ENCODE results near the gene RBP4. TPM values are rescaled to one million over a fixed set of nuclear protein-coding genes. Genes with fewer than 3 reads are reported as not detected.

RBP4 gene
- total and polyA plus RNA-seq, 9 of the 15 experiments (the other 6 are each of a cell fraction or from before 2014, with no cell fraction given) = 0.91 TPM; not detected in 8

GRCh38 chr10:93567277-93568104 is 33.5 kb downstream of the RBP4 start:
- H3K4me3 ChIP-seq = no peak overlapping the region
- TF ChIP-seq CREB5 (CRISPR knock-in tag; IDR thresholded peaks at IDR 0.05) = no peak
- TF ChIP-seq, protein P1, sequence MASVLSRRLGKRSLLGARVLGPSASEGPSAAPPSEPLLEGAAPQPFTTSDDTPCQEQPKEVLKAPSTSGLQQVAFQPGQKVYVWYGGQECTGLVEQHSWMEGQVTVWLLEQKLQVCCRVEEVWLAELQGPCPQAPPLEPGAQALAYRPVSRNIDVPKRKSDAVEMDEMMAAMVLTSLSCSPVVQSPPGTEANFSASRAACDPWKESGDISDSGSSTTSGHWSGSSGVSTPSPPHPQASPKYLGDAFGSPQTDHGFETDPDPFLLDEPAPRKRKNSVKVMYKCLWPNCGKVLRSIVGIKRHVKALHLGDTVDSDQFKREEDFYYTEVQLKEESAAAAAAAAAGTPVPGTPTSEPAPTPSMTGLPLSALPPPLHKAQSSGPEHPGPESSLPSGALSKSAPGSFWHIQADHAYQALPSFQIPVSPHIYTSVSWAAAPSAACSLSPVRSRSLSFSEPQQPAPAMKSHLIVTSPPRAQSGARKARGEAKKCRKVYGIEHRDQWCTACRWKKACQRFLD (CRISPR knock-in tag; IDR thresholded peaks at IDR 0.05) = no peak
- TF ChIP-seq, protein P2, sequence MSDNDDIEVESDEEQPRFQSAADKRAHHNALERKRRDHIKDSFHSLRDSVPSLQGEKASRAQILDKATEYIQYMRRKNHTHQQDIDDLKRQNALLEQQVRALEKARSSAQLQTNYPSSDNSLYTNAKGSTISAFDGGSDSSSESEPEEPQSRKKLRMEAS (CRISPR knock-in tag; IDR thresholded peaks at IDR 0.05) = no peak
- TF ChIP-seq CHD4 (IDR thresholded peaks at IDR 0.05; ENCODE audit: insufficient read depth, insufficient replicate concordance, low read depth, low read length, poor library complexity, severe bottlenecking) = no peak
- no peak for TF ChIP-seq POLR3G (IDR thresholded peaks at IDR 0.05; ENCODE audit: extremely low read depth, insufficient read length, insufficient replicate concordance)
- no peak for TF ChIP-seq SFPQ (IDR thresholded peaks at IDR 0.05; ENCODE audit: low read depth, low read length)
- no peak for TF ChIP-seq ZNF551 (CRISPR knock-in tag; IDR thresholded peaks at IDR 0.05)
- TF ChIP-seq ZFP30 (CRISPR knock-in tag; IDR thresholded peaks at IDR 0.05; ENCODE audit: borderline replicate concordance) = no peak
- no peak for TF ChIP-seq MCM2 (IDR thresholded peaks at IDR 0.05; ENCODE audit: low read depth)
- TF ChIP-seq CEBPG (CRISPR knock-in tag; IDR thresholded peaks at IDR 0.05) = no peak
- TF ChIP-seq CEBPG (tag; conservative IDR thresholded peaks at IDR 0.05 in 1 of 2, IDR thresholded peaks at IDR 0.05 in 1 of 2) = no peak
- no peak for TF ChIP-seq ZBTB9 (CRISPR knock-in tag; IDR thresholded peaks at IDR 0.05)
- no peak for TF ChIP-seq XRCC4 (IDR thresholded peaks at IDR 0.05; ENCODE audit: extremely low read depth, insufficient read depth, insufficient read length)
- TF ChIP-seq RBM34 (IDR thresholded peaks at IDR 0.05; ENCODE audit: borderline replicate concordance, insufficient read depth, low read length) = no peak
- no peak overlapping the region for H3K27ac ChIP-seq (ENCODE audit: extremely low read depth, low read depth, low read length)
- peaks cover 7 to 42% of the 10 kb centered on the region in 2 experiments; a peak in 4 of 5 replicates for H3K27me3 ChIP-seq (ENCODE audit: control insufficient read depth in 2 of 2, insufficient read depth in 2 of 2, low read length in 2 of 2)
- no peaks in the 10 kb centered on the region for H3K9me1 ChIP-seq (ENCODE audit: control insufficient read depth, insufficient read depth, low read length)
- DNase-seq (ENCODE audit: extremely low read depth in 1 of 4, low spot score in 3 of 4) (no peak), FAIRE-seq (no peak), ATAC-seq (no peak)
- H2AFZ ChIP-seq (ENCODE audit: low read depth, low read length) = no peak overlapping the region
- ChIA-PET CTCF (ENCODE audit: low intra/inter-chr PET ratio) (no interaction called here), POLR2A (interaction anchor here (0.9 kb wide), 1 partner anchor 13 kb away, joined by 4 read pairs; no protein-coding TSS in a partner anchor)
- no peaks in the 10 kb centered on the region for H3K79me2 ChIP-seq (ENCODE audit: control insufficient read depth, insufficient read depth, low read length)
- no peaks in the 10 kb centered on the region for H3K9me3 ChIP-seq (replicated peaks; ENCODE audit: control insufficient read depth, insufficient read depth, low read depth, low read length)
- BruUV-seq (replicated peaks) = no TSS peak
- intact Hi-C loops (cut with micrococcal nuclease) = no loop called here
- H4K20me1 ChIP-seq (replicated peaks; ENCODE audit: control insufficient read depth, insufficient read depth, low read length) = no peaks in the 10 kb centered on the region
- 2% methylated on average over 14 of the region's 33 CpGs for WGBS (ENCODE audit: insufficient coverage, low coverage, missing lambda C conversion rate)
- H3K4me2 ChIP-seq (ENCODE audit: insufficient read depth, low read length) = no peak overlapping the region
- H3K4me1 ChIP-seq (replicated peaks in 1 of 2; ENCODE audit: control insufficient read depth in 2 of 2, insufficient read depth in 2 of 2, low read length in 2 of 2) = peaks cover 0 to 7% of the 10 kb centered on the region in 2 experiments; a peak in 2 of 5 replicates
- no peaks in the 10 kb centered on the region for H3K36me3 ChIP-seq (ENCODE audit: control insufficient read depth, insufficient read depth, low read length)
- in situ Hi-C loops (cut with MboI) = no loop called here
- no peak overlapping the region for H3K9ac ChIP-seq (ENCODE audit: insufficient read depth in 1 of 2, low read depth in 2 of 2, low read length in 2 of 2)
